Mucosa of gallbladder (tissue), 1 donor: Measurements from ENCODE around the gene PRRG1. TPM values are rescaled to one million over a fixed set of nuclear protein-coding genes. Genes with fewer than 3 reads are reported as not detected.
A peak's percentile ranks its signal among the peaks of the same experiment; 100 is the strongest.
"Not testable (repeated sequence)": the region's sequence is repeated elsewhere in the genome, so short reads cannot be mapped to it uniquely, and the experiment has no call there.

Experiments used
- DNase-seq: peaks from one replicate; pipeline ENCODE4 v3.0.0-alpha.2; 2020; ENCODE audit warnings: low spot score
- total RNA-seq: library from RNA; stranded (reverse); gene quantifications from one replicate; pipeline ENCODE4 v1.2.1, GENCODE V29; 2021
- donor health status: DM: no; HTN: no; CAD: no.

PRRG1 gene
- 22.3 TPM for total RNA-seq

DNA sequence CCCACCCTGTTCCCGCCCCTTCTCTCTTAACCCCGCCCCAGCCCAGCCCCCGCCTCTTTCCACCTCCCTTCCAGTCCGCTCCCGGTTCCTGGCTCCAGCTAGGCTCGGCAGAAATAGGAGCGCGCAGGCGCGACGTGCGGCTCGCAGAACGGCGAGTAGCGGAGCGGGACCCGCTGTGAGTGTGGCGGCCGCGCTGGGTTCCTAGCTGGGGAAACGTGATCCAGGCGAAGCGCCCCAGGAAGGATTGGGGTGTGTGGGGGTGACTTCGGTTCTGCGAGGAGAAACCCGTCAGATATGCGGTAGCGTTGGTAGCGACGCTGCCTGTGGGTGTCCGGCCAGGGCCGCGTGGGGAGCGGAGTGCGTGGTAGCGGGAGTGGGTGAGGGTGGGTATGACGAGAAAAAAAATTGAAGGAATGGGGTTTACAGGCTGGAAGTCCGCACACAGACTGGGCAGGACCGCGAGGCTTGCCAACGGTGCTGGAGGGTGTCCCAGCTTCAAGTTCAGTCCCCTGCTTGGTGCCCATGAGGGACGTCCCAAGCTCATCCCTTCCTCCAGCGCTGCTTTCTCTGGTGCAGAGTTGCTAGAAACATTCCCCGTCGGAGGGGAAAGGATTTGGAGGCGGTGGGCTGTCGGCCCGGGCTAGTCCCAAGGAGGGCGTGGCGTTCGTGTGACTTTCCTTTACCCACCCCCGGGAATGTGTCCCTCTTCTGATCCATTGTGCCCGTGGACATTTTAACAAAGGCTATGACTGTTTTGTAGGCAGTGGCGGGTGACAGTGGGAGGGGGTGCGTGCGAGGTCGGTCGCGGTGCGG is at the start of gene PRRG1:
PRRG1 (plus strand) TSS at position 144 of the 813 bp plus-strand sequence. CDS start 56,886 bp downstream, outside the sequence.
- peak; percentile 70 for DNase-seq

DNA sequence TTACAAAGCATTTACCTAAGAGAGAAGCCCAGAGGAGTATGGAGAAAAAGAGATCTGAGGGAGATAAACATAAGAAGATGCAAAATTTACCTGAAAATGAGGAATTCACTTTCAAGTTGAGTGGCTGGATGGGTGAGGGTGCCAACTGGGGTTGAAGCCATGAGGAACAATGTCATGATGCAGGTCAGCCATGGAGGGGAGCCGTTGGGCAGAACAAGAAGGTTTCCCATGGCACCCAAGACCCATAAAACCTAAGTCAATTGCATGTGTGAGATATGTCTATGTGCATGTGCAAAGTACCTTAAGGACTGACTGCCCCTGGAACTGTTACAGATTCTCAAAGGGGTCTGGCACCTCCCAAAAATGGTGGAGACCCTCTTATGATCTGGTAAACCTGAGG is 46.6 kb upstream of the PRRG1 start:
- no peak for DNase-seq

DNA sequence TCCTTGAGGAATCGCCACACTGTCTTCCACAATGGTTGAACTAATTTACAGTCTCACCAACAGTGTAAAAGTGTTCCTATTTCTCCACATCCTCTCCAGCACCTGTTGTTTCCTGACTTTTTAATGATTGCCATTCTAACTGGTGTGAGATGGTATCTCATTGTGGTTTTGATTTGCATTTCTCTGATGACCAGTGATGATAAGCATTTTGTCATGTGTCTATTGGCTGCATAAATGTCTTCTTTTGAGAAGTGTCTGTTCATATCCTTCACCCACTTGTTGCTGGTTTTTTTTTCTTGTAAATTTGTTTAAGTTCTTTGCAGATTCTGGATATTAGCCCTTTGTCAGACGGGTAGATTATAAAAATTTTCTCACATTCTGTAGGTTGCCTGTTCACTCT is 43.9 kb upstream of the PRRG1 start:
- DNase-seq: not testable (repeated sequence)

DNA sequence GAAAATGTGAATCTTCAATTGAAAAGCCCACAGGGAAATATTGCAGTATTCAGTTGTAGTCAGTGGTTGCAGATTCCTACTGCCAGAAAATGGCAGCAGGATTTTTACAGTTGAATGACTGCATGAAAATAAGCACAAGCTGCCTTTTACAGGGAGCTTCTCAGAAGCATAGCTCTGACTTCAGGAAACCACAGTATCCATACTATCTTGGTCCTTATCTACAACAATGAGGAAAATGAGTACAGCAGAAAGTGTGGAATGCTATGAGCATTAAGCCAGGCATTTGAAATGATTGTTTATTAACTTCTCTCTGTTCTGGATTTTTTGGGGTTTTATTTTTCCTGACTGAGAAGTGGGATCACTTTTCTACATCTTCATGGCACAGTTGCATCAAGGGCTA is 34.6 kb upstream of the PRRG1 start:
- no peak for DNase-seq

DNA sequence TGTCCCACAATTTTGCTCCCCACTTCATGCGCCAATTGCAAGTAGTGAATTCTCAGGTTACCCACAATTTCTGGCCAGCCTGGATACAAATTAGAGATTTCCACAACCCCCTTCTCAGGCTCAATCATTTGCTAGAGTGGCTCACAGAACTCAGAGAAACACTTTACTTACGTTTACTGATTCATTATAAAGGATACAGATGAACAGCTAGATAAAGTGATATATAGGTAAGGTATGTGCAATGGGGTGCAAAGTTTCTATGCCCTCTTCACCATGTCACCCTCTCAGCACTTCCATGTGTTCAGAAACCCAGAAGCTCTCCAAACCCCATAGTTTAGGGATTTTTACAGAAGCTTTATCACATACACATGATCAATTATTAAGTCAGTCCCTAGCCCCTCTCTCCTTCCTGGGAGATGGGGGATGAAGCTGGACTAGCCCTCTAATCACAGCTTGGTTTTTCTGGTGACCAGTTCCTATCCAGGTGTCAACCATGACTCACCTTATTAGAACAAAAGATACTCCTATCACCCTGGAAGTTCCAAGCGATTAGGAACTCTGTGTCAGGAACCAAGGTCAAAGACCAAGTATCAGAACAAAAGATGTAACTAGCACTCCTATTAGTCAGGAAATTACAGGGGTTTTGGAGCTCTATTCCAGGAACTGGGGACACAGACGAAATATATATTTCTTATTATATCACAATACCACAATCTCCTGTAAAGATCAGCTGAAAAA is 33.5 kb upstream of the PRRG1 start:
- no peak for DNase-seq

DNA sequence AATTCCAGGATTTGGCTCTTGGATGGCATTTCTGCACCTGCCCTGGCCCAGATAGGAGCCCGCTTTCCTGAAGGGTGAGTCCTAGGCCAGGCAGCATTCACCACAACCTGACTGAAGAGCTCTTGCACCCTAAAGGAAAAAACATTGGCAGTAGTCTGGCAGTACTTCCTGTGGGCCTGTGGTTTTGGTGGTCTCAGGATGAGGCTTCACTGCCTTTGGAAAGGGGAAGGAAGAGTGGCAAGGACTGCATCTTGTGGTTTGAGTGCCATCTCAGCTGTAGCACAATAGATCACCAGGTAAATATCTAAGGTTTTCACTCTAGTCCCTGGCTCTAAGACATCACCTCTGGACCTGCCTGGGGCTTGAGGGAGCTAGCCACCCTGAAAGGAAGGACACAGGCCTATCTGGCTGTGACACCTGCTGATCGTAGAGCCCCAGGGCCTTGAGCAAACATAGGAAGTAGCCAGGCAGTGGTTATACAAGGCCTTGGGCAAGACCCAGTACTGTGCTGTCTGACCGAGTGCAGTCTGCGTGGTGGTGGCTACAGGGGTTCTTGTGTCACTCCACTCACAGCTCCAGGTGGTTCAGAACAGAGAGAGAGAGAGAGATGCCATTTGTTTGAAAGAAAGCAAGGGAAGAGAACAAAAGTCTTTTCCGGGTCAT is 28.5 kb upstream of the PRRG1 start:
- no peak for DNase-seq

DNA sequence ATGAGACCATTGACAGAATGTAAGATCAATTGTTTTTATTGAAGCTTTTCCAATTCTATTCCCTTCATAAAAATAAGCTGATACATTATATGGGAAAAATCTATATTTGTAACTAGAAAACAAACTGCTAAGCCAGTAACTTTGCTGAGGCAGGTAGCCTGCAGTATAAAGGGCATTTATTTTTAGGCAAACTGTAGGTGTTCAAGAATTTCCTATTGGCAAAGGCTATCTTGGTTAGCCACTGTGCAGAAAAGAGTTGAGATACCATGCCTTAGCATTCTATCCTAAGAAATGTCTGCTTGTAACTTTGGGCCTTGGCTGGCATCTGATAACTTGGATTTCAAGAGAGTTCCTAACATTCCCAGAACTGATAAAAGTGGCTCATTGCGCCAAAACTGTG is 18.5 kb upstream of the PRRG1 start:
- no peak for DNase-seq

DNA sequence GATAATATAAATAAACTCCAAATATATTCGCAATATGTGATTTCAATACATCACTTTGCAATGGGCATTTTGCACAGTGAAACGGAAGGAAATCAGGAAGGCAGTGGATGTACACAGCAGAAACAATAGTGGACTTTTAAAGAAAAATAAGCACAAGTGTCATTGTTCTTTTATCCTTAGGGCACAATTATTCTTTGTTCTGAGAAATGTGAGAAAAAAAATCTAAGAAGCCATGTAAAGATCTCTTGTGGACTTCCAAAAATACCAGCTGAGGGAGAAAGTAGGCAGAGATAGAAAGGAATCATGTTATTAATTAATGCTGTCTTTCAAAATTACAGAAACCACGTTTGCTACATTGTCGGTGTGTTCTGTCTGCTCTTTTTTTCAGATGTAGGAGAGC is 17.6 kb upstream of the PRRG1 start:
- no peak for DNase-seq

DNA sequence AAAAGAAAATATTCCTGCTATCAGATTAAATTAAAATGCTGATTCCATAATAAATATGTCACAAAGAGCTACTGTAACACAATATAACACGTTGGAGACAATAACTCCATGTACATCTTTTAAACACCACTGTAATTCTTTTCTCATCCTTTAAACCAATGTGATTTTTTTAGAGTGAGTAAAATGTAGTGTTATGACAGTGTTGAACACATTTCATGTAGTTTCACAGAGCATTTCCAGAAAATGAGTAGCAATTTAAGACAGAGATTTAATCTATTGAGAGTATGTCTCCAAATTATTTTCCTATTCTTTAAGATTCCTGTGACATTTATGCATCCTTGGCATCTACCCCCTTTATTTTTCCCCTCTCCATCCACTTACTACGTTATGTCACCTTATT is 17.1 kb upstream of the PRRG1 start:
- DNase-seq: no peak

DNA sequence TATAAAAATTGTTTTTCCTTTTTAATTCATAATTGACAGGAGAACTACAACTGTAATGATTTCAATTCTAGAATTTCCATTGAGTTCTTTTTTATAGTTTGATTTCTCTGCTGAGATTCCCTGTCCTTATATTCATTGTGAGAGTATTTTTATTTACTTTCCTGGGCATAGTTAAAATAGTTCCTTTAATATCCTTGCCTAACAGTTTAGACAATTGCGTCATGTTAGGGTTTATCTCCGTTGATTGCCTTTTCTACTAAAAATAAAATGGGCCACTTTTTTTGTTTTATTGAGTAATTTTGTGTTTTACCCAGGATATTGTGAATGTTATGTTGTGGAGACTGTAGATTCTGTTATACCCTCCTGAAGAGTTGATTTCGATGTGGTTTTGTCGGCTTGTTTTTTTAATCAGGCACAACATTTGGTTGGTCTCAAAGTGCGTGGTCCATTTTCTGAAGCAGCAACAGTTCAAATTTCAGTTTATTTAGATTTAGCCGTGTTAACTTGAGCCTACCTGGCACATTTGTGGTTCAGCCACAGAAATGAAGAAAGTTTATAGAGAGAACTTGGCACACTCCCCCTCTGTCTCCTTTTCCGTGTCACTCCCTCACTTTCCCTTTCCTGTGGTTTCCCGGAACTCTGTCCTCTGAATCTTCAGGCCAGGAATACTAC is 16.0 kb upstream of the PRRG1 start:
- DNase-seq: no peak

DNA sequence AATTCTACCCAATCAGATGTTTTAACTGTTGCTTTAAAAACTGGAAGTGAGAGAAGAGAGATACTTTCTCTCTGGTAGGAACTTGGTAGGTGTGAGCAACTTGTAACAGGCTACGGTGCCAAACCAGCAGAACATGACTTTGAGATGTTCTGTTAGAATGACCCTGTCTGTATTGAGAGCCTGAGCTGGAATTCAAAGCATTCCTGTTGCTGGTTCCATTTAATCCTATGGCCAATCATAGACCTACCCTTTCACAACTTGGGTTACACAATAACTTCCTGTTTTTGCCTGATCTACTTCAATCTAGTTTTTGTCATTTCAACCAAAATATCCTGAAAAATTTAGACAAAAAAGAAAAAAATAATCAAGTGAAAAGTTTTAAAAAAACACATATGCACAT is 1.7 kb upstream of the PRRG1 start:
- DNase-seq: no peak

DNA sequence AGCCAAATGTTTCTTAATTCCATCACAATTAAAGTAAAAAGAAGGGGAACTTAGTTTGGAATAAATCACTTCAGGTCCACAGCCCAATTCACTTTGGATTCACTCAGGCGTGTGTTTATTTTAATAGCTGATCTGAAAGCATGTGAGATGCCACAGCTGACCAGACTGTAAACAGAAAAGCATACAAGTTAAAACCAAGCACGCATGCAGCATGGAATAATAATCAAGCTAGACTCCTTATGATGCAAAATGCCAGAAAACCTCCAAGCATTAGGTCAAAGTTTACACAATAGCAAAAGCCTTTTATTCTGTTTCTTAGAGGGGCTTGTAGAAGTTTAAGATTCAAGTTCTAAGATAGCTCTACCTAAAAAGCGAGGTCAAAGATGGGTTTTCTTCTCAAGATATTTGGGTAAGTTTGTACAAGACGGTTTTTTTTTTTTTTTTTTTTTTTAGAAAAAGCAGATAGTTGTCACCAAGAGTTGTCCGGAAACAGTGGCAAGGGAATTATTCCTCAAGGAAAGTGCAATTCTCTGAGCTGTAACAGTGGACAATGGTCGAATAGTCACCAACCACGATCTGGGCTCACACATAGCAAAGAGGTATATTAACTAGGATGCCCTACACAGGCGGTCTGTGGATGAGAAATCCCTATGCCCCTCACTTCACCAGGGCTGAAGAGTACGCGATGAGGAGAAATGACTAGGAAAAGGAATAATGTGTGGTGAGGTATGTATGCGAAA is 763 bp upstream of the PRRG1 start:
- no peak for DNase-seq

DNA sequence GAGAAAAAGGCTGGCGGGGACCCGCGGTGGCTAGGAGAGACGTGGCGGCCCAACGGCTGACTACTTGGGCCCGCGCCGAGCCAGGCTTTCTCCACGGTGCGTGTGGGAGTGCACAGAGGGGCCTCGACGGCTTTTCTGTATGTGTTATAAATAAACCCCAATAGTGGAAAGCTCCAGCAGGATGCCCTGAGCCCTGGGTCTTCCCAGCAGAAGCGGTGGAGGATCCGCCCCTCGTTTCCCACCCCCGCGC is 268 bp upstream of the PRRG1 start:
- DNase-seq: no peak

DNA sequence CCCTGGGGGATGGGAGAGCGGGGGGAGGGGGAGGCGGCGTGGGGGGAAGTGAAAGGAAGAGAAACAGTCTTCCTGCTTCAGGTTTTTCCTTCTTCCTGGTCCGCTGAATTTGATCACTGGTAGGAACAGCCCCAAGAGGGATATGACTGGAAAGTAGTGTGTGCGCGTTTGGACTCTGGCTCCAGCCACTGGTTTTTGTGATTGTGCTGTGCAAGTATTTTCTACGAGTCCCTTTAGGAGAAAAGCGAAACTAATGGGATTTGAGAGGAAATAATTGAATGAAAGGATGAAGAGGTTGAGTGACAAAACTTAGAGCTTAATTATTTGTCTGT is 836 bp downstream of the PRRG1 start:
- DNase-seq: no peak

DNA sequence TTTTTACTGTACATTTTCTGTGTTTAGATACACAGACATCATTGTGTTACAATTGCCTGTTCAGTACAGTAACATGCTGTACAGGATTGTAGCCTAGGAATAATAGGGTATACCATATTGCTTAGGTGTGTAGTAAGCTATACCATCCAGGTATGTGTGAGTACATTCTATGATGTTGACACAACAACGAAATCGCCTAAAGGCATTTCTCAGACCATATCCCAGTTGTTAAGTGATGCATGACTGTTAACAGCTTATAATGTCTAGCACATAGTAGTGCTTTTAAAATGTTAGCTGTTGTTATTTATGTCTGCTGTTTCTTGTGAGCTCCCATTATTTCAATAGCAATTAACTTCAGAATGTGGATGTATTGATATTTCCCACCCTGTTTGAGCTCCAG is 4.5 kb downstream of the PRRG1 start:
- no peak for DNase-seq

DNA sequence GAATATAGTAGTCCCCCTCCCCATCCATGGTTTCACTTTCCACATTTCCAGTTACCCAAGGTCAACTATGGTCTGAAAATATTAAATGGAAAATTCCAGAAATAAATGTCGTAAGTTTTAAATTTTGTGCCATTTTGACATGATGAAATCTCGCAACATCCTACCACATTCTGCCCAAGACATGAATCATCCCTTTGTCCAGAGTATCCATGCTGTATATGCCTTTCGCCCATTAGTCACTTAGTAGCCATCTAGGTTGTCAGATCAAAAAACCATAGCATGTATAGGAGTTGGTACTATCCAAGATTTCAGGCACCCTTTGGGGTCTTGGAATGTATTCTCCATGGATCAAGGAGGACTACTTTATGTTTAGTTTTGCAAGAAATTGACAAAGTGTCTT is 8.3 kb downstream of the PRRG1 start:
- DNase-seq: no peak

DNA sequence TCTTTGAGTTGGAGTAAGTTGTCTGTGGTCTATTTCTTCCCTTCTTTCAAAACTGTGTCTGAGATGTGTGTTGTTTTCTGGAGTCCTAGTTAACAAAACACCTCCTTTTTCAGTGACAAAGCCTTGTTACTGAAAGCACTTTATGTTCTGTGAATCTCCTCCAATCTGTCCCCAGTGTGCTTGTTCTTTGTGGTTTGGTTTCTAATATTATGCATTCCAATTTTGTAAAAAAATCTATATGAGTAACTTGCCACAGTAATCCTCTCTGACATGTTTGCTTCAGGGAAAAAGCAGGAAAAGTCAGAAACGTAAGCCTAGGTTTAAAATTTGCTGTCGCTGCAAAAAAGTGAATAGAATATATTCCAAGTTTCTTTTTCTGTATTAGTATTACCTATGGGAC is 12.4 kb downstream of the PRRG1 start:
- no peak for DNase-seq

DNA sequence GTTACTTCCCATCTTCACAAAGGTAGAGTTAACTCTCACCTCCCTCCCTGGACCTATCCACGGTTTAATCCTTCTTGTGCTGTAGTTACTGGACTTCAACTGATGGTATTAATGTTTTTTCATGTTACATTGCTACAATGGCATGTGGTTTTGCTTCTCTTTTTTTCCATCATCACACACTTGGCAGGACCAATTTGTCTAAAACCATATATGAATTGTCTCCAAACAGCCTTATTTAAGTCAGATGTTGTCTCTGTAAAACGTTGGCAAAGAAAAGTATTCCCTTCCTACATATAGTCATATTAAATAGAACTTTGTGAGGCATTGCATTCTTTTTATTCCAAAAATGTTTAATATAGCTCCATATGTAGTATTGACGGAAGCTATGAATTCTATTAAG is 15.5 kb downstream of the PRRG1 start:
- DNase-seq: no peak

DNA sequence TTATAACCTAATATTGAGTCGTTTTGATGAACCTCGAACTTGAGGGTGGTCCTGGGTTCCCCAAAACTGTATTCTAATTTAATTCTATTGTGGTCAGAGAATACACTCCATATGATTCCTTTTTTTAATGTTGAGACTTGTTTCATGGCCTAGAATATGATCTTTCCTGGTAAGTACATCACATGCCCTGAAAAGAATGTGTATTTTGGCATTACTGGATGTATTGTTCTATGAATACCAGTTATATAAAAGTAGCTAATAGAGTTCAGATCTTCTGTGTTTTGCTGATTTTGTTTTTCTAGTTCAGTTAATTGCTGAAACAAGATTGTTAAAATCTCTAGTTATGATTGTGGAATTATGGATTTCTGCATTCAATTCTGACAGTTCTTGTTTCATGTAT is 18.8 kb downstream of the PRRG1 start:
- DNase-seq: no peak

DNA sequence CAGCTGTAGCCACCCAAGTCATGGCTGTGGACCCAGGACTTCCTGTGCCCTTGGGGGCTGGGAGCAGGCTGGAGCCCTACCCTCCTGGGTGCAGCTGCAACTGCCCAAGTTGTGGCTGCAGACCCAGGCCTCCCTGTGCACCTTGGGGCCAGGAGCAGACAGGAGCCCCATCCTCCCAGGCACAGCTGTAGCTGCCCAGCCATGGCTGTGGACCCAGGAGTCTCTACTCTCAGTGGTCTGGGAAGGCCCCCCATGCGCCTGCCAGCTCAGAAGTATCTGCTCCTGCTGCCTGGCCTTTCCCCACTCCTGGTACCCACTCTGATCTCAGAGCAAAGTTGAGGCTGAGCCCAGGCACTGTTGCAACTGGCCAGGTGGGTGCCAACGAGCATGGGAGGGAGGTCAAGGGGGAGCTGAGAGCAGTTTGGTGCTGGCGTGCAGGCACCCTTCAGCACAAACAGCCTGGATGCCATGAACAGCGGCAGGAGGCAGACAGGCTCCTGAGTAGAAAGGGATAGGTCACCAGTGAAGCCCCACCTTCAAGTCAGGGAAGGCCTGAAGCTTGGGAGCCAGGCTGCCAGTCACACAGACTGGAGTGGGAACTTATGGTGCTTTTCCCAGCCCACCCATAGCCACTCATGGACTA is 21.5 kb downstream of the PRRG1 start:
- DNase-seq: no peak

DNA sequence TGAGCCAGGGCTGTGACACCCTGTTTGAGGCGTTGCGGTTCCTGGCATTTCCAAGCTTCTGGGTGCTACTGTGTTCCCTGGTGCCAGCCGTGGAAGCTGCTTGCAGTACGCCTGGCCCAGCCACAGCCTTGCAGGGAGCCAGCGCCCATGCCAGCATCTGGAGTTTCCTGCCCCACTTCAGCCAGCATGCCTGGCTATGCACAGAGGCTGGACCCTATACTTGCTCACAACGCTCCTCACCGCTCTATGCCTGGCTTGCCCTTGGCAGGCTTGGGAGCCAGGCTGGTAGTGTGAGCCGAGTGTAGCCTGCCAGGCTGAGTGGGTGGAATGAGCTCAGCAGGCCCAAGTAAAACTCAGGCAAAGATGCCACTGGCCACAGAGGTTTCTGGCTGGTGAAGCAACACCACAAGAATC is 22.4 kb downstream of the PRRG1 start:
- no peak for DNase-seq

DNA sequence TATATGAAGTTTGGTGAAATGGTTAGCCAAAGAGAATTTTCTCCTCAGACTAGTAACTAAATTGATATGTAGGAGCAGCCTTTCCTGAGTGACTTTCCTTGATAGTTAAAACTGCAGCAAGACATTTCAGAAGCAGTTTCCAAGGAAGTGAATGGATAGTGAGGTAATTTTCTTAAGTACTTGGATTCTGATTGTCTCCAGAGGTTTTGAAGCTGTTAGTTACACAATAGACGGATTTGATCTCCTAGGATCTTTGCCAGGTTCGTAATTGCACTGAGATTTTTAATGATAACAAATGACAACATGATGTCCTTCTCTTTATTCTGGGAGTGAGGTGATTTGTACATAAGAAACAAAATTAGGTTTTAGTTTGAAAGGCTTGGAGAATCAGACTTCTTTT is 29.2 kb downstream of the PRRG1 start:
- DNase-seq: no peak
